Transverse colon (tissue), 4 donors: Measurements from ENCODE around the gene FANCL.

Source experiments
- CTCF ChIP-seq, 5 experiments: fragments of 200-600 bp in 3 of 5; fragments of 450-650 bp in 2 of 5; sonication (generic) in 3 of 5; IDR thresholded peaks; 1 replicate in 2 of 5; 2 replicates in 3 of 5; pipeline ENCODE4 v1.5.1; 2016 to 2017; ENCODE audit warnings: antibody characterized with exemption in 5 of 5, inconsistent platforms in 3 of 5, mild to moderate bottlenecking in 2 of 5, moderate library complexity in 1 of 5
- POLR2A ChIP-seq: fragments of 450-650 bp; IDR thresholded peaks from one replicate; pipeline ENCODE4 v1.6.1; 2016; ENCODE audit warnings: antibody characterized with exemption, mild to moderate bottlenecking, moderate library complexity
- POLR2AphosphoS5 ChIP-seq, 3 donors: sonication (generic); formaldehyde crosslinking; IDR thresholded peaks; one replicate each; pipeline ENCODE4 v1.6.1; 2016; ENCODE audit warnings: antibody characterized with exemption in 3 of 3

- TF ChIP-seq CTCF (IDR thresholded peaks at IDR 0.05), result no peak
- TF ChIP-seq POLR2AphosphoS5 (IDR thresholded peaks at IDR 0.05), result no peak
- no peak for TF ChIP-seq POLR2A
These were observed 103.3 kb downstream of the FANCL start for GRCh38 chr2:58137856-58138255.
